HepG2 (cell line): Measurements from ENCODE around the gene EMC9. TPM values are rescaled to one million over a fixed set of nuclear protein-coding genes. Genes with fewer than 3 reads are reported as not detected.

ENCODE experiments used
- ATF4 ChIP-seq, 2 experiments: fragments of 450-650 bp in 1 of 2; sonication (generic) in 1 of 2; formaldehyde crosslinking; IDR thresholded peaks; 2 replicates each; pipeline versions ENCODE4 v1.5.0 to v1.8.0; 2020 to 2022; ENCODE audit warnings: mild to moderate bottlenecking in 1 of 2, missing genetic modification reagents in 1 of 2
- DNMT3B ChIP-seq: conservative IDR thresholded peaks from 2 replicates; pipeline ENCODE4 v1.6.1; 2016; ENCODE audit warnings: missing biosample characterization, control low read depth
- ESRRA ChIP-seq: sonication (generic); formaldehyde crosslinking; IDR thresholded peaks from 2 replicates; pipeline ENCODE4 v1.5.1; 2020; ENCODE audit warnings: mild to moderate bottlenecking, low read depth, missing genetic modification reagents
- FOSL1 ChIP-seq: sonication (generic); formaldehyde crosslinking; IDR thresholded peaks from 2 replicates; pipeline ENCODE4 v1.9.0; 2021; ENCODE audit warnings: missing genetic modification reagents, borderline replicate concordance
- MYNN ChIP-seq: sonication (generic); formaldehyde crosslinking; IDR thresholded peaks from 2 replicates; pipeline ENCODE4 v1.4.0; 2020; ENCODE audit warnings: mild to moderate bottlenecking, low read depth, missing genetic modification reagents
- REL ChIP-seq: sonication (generic); formaldehyde crosslinking; conservative IDR thresholded peaks from 2 replicates; pipeline ENCODE4 v1.8.0; 2022; ENCODE audit warnings: mild to moderate bottlenecking, missing genetic modification reagents, moderate library complexity
- RXRA ChIP-seq: sonication (generic); formaldehyde crosslinking; IDR thresholded peaks from 2 replicates; pipeline ENCODE4 v1.5.1; 2020; ENCODE audit warnings: missing genetic modification reagents
- STAT5B ChIP-seq: sonication (generic); formaldehyde crosslinking; IDR thresholded peaks from 2 replicates; pipeline ENCODE4 v1.4.0; 2020; ENCODE audit warnings: missing genetic modification reagents
- ZC3H13 ChIP-seq: sonication (generic); formaldehyde crosslinking; IDR thresholded peaks from 2 replicates; pipeline ENCODE4 v1.8.1; 2023; ENCODE audit warnings: mild to moderate bottlenecking, missing genetic modification reagents, moderate library complexity
- ZHX1 ChIP-seq: sonication (generic); formaldehyde crosslinking; IDR thresholded peaks from 2 replicates; pipeline ENCODE4 v1.8.1; 2022; ENCODE audit warnings: low read depth, mild to moderate bottlenecking, missing genetic modification reagents
- ZNF383 ChIP-seq: sonication (generic); formaldehyde crosslinking; IDR thresholded peaks from 2 replicates; pipeline ENCODE4 v1.4.0; 2020; ENCODE audit warnings: missing genetic modification reagents, mild to moderate bottlenecking, borderline replicate concordance
- ZNF709 ChIP-seq: sonication (generic); formaldehyde crosslinking; IDR thresholded peaks from 2 replicates; pipeline ENCODE4 v1.5.0; 2020; ENCODE audit warnings: mild to moderate bottlenecking, missing genetic modification reagents
- ZNF724P ChIP-seq: sonication (generic); formaldehyde crosslinking; IDR thresholded peaks from 2 replicates; pipeline ENCODE4 v1.8.0; 2022; ENCODE audit warnings: missing genetic modification reagents, borderline replicate concordance
- ZSCAN29 ChIP-seq: sonication (generic); formaldehyde crosslinking; conservative IDR thresholded peaks from 2 replicates; pipeline ENCODE4 v1.4.0; 2020; ENCODE audit warnings: mild to moderate bottlenecking, missing genetic modification reagents
- polyA plus RNA-seq, 8 experiments: library from polyadenylated mRNA; depleted of rRNA in 3 of 8; stranded (reverse) in 7 of 8; unstranded in 1 of 8; fragments of >200 nt; fragmentation: Illumina TruSeq in 4 of 8; extraction: Trizol in 4 of 8; gene quantifications; 2 replicates each; pipeline versions ENCODE4 v1.2.1 to v1.2.3, GENCODE V29; 2011 to 2016; ENCODE audit warnings: low read depth in 4 of 8, missing spikeins in 1 of 8, mixed read lengths in 1 of 8; ENCODE audit not compliant: insufficient read depth in 1 of 8
- total RNA-seq, 5 experiments: library from RNA; depleted of rRNA; stranded (reverse); fragments of >200 nt; fragmentation: Illumina TruSeq; extraction: Trizol; gene quantifications; 2 replicates each; pipeline ENCODE4 v1.2.3, GENCODE V29; 2016; ENCODE audit warnings: low read depth in 1 of 5
- TF ChIP-seq, protein P1 (sequence below): sonication (generic); formaldehyde crosslinking; IDR thresholded peaks from 2 replicates; pipeline ENCODE4 v1.5.0; 2020; ENCODE audit warnings: missing genetic modification reagents
- TF ChIP-seq, protein P2 (sequence below): sonication (generic); formaldehyde crosslinking; IDR thresholded peaks from 2 replicates; pipeline ENCODE4 v1.4.0; 2020; ENCODE audit warnings: missing genetic modification reagents, borderline replicate concordance

EMC9 gene
- total and polyA plus RNA-seq, 2 of the 13 experiments (the other 11 are each of a cell fraction or from before 2014, with no cell fraction given) = 60.5 to 78.7 TPM

GRCh38 chr14:24160499-24160849 is 19.1 kb upstream of the EMC9 start (continued):
- no peak for TF ChIP-seq REL (CRISPR knock-in tag)
- TF ChIP-seq FOSL1 (CRISPR knock-in tag) = no peak
- TF ChIP-seq ZNF724P (CRISPR knock-in tag) = 0 out of 2 replicates have a peak, but pooled peaks have one; percentile 45
- 0 out of 2 replicates have a peak, but pooled peaks have one; percentile 31 for TF ChIP-seq ZNF709 (CRISPR knock-in tag)
- TF ChIP-seq ZNF383 (CRISPR knock-in tag) = no peak
- TF ChIP-seq DNMT3B = no peak
- TF ChIP-seq ZC3H13 = no peak
- TF ChIP-seq STAT5B (CRISPR knock-in tag) = no peak
- TF ChIP-seq, protein P1, sequence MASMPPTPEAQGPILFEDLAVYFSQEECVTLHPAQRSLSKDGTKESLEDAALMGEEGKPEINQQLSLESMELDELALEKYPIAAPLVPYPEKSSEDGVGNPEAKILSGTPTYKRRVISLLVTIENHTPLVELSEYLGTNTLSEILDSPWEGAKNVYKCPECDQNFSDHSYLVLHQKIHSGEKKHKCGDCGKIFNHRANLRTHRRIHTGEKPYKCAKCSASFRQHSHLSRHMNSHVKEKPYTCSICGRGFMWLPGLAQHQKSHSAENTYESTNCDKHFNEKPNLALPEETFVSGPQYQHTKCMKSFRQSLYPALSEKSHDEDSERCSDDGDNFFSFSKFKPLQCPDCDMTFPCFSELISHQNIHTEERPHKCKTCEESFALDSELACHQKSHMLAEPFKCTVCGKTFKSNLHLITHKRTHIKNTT (CRISPR knock-in tag) = no peak
- TF ChIP-seq ESRRA (CRISPR knock-in tag) = no peak
- no peak for TF ChIP-seq RXRA
- TF ChIP-seq ZHX1 (CRISPR knock-in tag) = no peak
- TF ChIP-seq MYNN = no peak
- 0 out of 4 replicates have a peak, but pooled peaks of 1 of the 2 experiments have one; percentile 11 for TF ChIP-seq ATF4 (CRISPR knock-in tag; IDR thresholded peaks at IDR 0.05)
- TF ChIP-seq ZSCAN29 (CRISPR knock-in tag) = no peak
- TF ChIP-seq, protein P2, sequence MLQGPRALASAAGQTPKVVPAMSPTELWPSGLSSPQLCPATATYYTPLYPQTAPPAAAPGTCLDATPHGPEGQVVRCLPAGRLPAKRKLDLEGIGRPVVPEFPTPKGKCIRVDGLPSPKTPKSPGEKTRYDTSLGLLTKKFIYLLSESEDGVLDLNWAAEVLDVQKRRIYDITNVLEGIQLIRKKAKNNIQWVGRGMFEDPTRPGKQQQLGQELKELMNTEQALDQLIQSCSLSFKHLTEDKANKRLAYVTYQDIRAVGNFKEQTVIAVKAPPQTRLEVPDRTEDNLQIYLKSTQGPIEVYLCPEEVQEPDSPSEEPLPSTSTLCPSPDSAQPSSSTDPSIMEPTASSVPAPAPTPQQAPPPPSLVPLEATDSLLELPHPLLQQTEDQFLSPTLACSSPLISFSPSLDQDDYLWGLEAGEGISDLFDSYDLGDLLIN (CRISPR knock-in tag) = no peak
